GM12878 (cell line): ENCODE measurements around the gene GDPD2. TPM values are rescaled to one million over a fixed set of nuclear protein-coding genes. Genes with fewer than 3 reads are reported as not detected.

ENCODE experiments used
- ATAC-seq: fragments of 200-7000 bp; cut with Tn5 transposase; 3 replicates; pipeline ENCODE4 v1.9.1; 2020; ENCODE audit warnings: mild to moderate bottlenecking, moderate library complexity
- BruUV-seq: library from RNA; stranded (reverse); fragments of 400-500 nt; replicated peaks from 2 replicates; lab custom pipeline; 2021; lab: Mats Ljungman, UMichigan
- CTCF ChIA-PET: fragments of 300-600 bp; sonication (Branson Sonifier 250); formaldehyde crosslinking; extraction: SDS; loops from one replicate; lab custom pipeline; 2021; ENCODE audit warnings: inconsistent platforms; lab: Yijun Ruan, JAX
- POLR2A ChIA-PET: fragments of 350-600 bp; formaldehyde crosslinking; extraction: SDS; loops from one replicate; lab custom pipeline; 2021; ENCODE audit warnings: inconsistent platforms; lab: Charles Lee
- RAD21 ChIA-PET: fragments of 300-600 bp; sonication (Branson Sonifier 250); formaldehyde crosslinking; loops from one replicate; lab custom pipeline; 2023; ENCODE audit warnings: antibody characterized with exemption; ENCODE audit not compliant: unreplicated experiment; lab: Charles Lee
- SMC1A ChIA-PET: fragments of 300-600 bp; sonication (Branson Sonifier 250); formaldehyde crosslinking; loops from one replicate; lab custom pipeline; 2023; ENCODE audit not compliant: unreplicated experiment, uncharacterized antibody; lab: Charles Lee
- DNase-seq: peaks from one replicate; pipeline ENCODE4 v3.0.0-alpha.2; 2011; ENCODE audit warnings: low read depth, low spot score
- FAIRE-seq: peaks from 3 replicates; lab custom pipeline; 2011; peaks lifted over from hg19 to GRCh38; lab: Jason Lieb, UNC
- H2AFZ ChIP-seq: 2 replicates; pipeline ENCODE4 v1.6.0; 2011; ENCODE audit warnings: low read depth, low read length, control low read depth; ENCODE audit not compliant: control insufficient read depth
- H3K27ac ChIP-seq: 2 replicates; pipeline ENCODE4 v1.5.1; 2011; ENCODE audit warnings: control low read depth; ENCODE audit not compliant: control insufficient read depth, insufficient read depth
- H3K27me3 ChIP-seq, 2 experiments: replicated peaks in 1 of 2; 2 replicates each; pipeline versions ENCODE4 v1.6.0 to v1.6.1; 2011; ENCODE audit warnings: low read length in 1 of 2; ENCODE audit not compliant: control insufficient read depth in 2 of 2, insufficient read depth in 2 of 2
- H3K36me3 ChIP-seq, 2 experiments: 2 replicates each; pipeline ENCODE4 v1.5.1; 2011; ENCODE audit warnings: low read length in 1 of 2; ENCODE audit not compliant: control insufficient read depth in 2 of 2, insufficient read depth in 2 of 2
- H3K4me1 ChIP-seq: 2 replicates; pipeline ENCODE4 v1.6.1; 2011; ENCODE audit warnings: mild to moderate bottlenecking, low read length, moderate library complexity, mixed read lengths; ENCODE audit not compliant: control insufficient read depth, insufficient read depth
- H3K4me2 ChIP-seq: 2 replicates; pipeline ENCODE4 v1.6.0; 2011; ENCODE audit warnings: control low read depth; ENCODE audit not compliant: control insufficient read depth, insufficient read depth
- H3K4me3 ChIP-seq: fragments of 200-600 bp; sonication (generic); 2 replicates; pipeline ENCODE4 v1.5.1; 2016
- H3K79me2 ChIP-seq: 2 replicates; pipeline ENCODE4 v1.6.0; 2011; ENCODE audit warnings: low read length; ENCODE audit not compliant: control insufficient read depth, insufficient read depth
- H3K9ac ChIP-seq: 2 replicates; pipeline ENCODE4 v1.8.0; 2011; ENCODE audit warnings: low read length, control low read depth, mixed read lengths; ENCODE audit not compliant: control insufficient read depth, insufficient read depth
- H3K9me3 ChIP-seq: replicated peaks from 3 replicates; pipeline ENCODE4 v1.5.1; 2011; ENCODE audit warnings: mild to moderate bottlenecking, low read length; ENCODE audit not compliant: control insufficient read depth, insufficient read depth
- H4K20me1 ChIP-seq: 2 replicates; pipeline ENCODE4 v1.6.0; 2011; ENCODE audit not compliant: control insufficient read depth, insufficient read depth
- MXI1 ChIP-seq: fragments of 150-350 bp; IDR thresholded peaks from 2 replicates; pipeline ENCODE4 v1.6.1; 2011; ENCODE audit warnings: low read depth, mild to moderate bottlenecking, inconsistent platforms, low read length, improper control_type of control experiment
- POLR2AphosphoS5 ChIP-seq: IDR thresholded peaks from 2 replicates; pipeline ENCODE4 v1.6.1; 2011; ENCODE audit warnings: mild to moderate bottlenecking, low read length, inconsistent platforms
- TAF1 ChIP-seq: IDR thresholded peaks from 2 replicates; pipeline ENCODE4 v1.6.1; 2011; ENCODE audit warnings: mild to moderate bottlenecking, low read depth, low read length, borderline replicate concordance
- WGBS: methylation state at CpG from one replicate; pipeline ENCODE4 v1.1.6; 2016; ENCODE audit warnings: low lambda C conversion rate; ENCODE audit not compliant: insufficient replicate concordance, insufficient coverage; ENCODE audit errors: missing lambda C conversion rate; 5-methylcytosine and 5-hydroxymethylcytosine counted together
- in situ Hi-C: fragments of 300-500 bp; cut with MboI; formaldehyde crosslinking; loops from 9 replicates; pipeline ENCODE4 v1.14.3; 2018; ENCODE audit warnings: mixed read lengths
- intact Hi-C: fragments of 100-400 bp; cut with micrococcal nuclease; formaldehyde crosslinking; loops from one replicate; pipeline ENCODE4 v1.14.2; 2022; ENCODE audit not compliant: unreplicated experiment
- polyA plus RNA-seq, 11 experiments: library from polyadenylated mRNA; depleted of rRNA in 4 of 11; unstranded in 6 of 11; stranded (reverse) in 5 of 11; fragments of >200 nt; fragmentation: Nextera tagmentation in 4 of 11; fragmentation: Illumina TruSeq in 1 of 11; extraction: Ambion mirVana in 4 of 11; extraction: Trizol in 1 of 11; gene quantifications; 1 replicate in 1 of 11; 2 replicates in 10 of 11; pipeline versions ENCODE4 v1.2.1 to v1.2.3, GENCODE V29; 2011 to 2016; ENCODE audit warnings: inconsistent platforms in 2 of 11, missing spikeins in 2 of 11, low read depth in 1 of 11
- total RNA-seq, 4 experiments: library from RNA; depleted of rRNA in 3 of 4; stranded (reverse); fragments of >200 nt in 3 of 4; fragmentation: Illumina TruSeq in 1 of 4; extraction: Trizol in 1 of 4; gene quantifications; 2 replicates each; pipeline versions ENCODE4 v1.2.1 to v1.2.3, GENCODE V29; 2013 to 2021
- TF ChIP-seq, protein P1 (sequence below): IDR thresholded peaks from 2 replicates; pipeline ENCODE4 v1.6.1; 2011; ENCODE audit warnings: low read depth, low read length, improper control_type of control experiment, borderline replicate concordance

The GDPD2 gene
- total and polyA plus RNA-seq, 10 of the 15 experiments (the other 5 are each of a cell fraction or from before 2014, with no cell fraction given): 0.04 to 0.11 (median 0.09) TPM; not detected in 7

DNA sequence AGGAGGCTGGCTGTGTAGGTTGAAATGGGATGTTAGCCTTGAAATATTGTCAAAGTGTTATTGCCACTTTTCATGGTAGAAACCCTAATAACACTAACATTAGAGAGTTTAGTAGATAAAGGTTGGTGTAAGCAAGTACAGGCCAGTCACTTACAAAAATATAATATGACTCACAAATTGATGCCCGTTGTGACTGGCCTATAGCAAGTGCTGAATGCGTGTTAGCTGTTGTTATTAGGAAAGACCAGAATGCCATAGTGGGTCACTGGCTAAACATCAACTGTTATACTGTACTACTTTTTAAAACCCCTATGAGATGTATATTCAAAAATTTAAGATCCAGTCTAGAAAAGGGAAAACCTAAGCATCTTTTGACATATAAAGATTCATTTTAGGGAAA, 20.4 kb upstream of the GDPD2 start:
- TF ChIP-seq, protein P1, sequence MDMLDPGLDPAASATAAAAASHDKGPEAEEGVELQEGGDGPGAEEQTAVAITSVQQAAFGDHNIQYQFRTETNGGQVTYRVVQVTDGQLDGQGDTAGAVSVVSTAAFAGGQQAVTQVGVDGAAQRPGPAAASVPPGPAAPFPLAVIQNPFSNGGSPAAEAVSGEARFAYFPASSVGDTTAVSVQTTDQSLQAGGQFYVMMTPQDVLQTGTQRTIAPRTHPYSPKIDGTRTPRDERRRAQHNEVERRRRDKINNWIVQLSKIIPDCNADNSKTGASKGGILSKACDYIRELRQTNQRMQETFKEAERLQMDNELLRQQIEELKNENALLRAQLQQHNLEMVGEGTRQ: no peak
- TF ChIP-seq MXI1 (no peak), POLR2AphosphoS5 (no peak)
- no peak for ATAC-seq
- no peaks in the 10 kb centered on the region for H3K9me3 ChIP-seq
- ChIA-PET CTCF (no interaction called here), SMC1A (interaction anchor here (1.3 kb wide), 1 partner anchor 33 kb away, joined by 3 read pairs; no protein-coding TSS in a partner anchor), POLR2A (no interaction called here), RAD21 (no interaction called here)
- H3K4me1 ChIP-seq: no peaks in the 10 kb centered on the region
- H2AFZ ChIP-seq: no peak overlapping the region
- intact Hi-C loops: no loop called here
- H3K4me2 ChIP-seq: no peak overlapping the region
- FAIRE-seq: no peak
- H3K27ac ChIP-seq: no peak overlapping the region
- H3K79me2 ChIP-seq: no peaks in the 10 kb centered on the region
- no TSS peak for BruUV-seq
- no peaks in the 10 kb centered on the region for H4K20me1 ChIP-seq
- H3K9ac ChIP-seq: no peak overlapping the region
- H3K27me3 ChIP-seq: no peaks in the 10 kb centered on the region
- H3K36me3 ChIP-seq: no peaks in the 10 kb centered on the region; a peak in 1 of 4 replicates
- no peak for DNase-seq
- no peak overlapping the region for H3K4me3 ChIP-seq
- in situ Hi-C loops: no loop called here
- 60% methylated on average over 2 of the region's 2 CpGs for WGBS

DNA sequence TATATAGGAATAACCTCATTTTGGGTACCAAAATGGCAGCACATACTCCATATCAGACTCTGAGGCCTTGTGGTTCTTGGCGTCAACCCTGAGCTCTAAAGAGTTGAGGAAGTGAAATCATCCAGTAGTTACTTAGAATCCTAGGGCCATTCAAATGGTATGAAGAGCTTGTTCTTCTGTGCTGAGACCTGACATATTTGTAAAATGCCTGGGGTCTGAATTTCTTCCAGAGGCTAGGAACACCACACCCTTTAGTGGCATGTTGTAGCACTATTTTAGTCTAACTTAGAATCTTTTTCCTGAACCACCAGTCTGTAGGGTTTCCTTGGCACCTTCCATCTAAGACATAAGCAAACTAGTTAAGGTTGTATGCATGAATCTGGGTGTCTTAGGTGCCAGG, 18.1 kb upstream of the GDPD2 start:
- BruUV-seq: no TSS peak
- POLR2A ChIA-PET: no interaction called here

More for the DNA sequence above, 18.1 kb upstream of the GDPD2 start:
- Histone ChIP-seq H3K9ac (no peak overlapping the region), H2AFZ (no peak overlapping the region), H3K79me2 (no peaks in the 10 kb centered on the region), H3K36me3 (no peaks in the 10 kb centered on the region), H3K27ac (no peak overlapping the region), H4K20me1 (no peaks in the 10 kb centered on the region), H3K4me1 (no peaks in the 10 kb centered on the region), H3K27me3 (no peaks in the 10 kb centered on the region), H3K4me3 (no peak overlapping the region), H3K9me3 (no peaks in the 10 kb centered on the region), H3K4me2 (no peak overlapping the region)
- 52% methylated on average over 1 of the region's 1 CpG for WGBS
- RAD21 ChIA-PET: no interaction called here
- CTCF ChIA-PET: interaction anchor here (0.8 kb wide), 1 partner anchor 168 kb away, joined by 3 read pairs; no protein-coding TSS in a partner anchor
- FAIRE-seq: no peak
- intact Hi-C loops (no loop called here), in situ Hi-C loops (no loop called here)
- no peak for TF ChIP-seq TAF1
- SMC1A ChIA-PET: no interaction called here
- ATAC-seq: no peak
- DNase-seq: no peak
